HG03457 (cell line): Measurements from ENCODE around the gene ZC3H10.

Experiments
- ATAC-seq: cut with Tn5 transposase; IDR thresholded peaks from one replicate; pipeline ENCODE4 v1.9.1; 2021; ENCODE audit warnings: moderate number of reproducible peaks; ENCODE audit not compliant: unreplicated experiment

Gene ZC3H10

GRCh38 chr12:56164345-56164729 is 46.3 kb downstream of the ZC3H10 start:
- no peak for ATAC-seq

DNA sequence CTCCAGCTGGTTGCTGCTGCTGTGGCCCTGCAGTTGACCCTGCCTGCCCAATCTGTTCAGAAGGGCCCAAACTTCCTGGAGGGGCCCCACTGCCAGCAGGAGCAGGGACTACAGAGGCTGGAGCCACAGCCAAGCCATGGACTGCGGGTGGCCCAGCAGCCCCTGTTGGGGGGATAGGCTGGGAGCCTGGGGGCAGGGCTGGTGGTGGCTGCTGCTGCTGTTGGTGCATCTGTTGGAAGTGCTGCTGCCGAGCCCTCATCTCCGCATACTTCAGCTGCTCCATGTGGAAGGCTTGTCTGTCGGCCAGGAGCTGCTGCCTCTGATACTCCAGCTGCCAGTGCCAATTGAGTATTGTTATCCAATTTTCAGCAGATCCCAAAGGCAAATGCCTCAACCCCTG is 47.3 kb downstream of the ZC3H10 start:
- ATAC-seq = no peak

GRCh38 chr12:56169229-56169759 is 51.2 kb downstream of the ZC3H10 start:
- no peak for ATAC-seq

- ATAC-seq = no peak
Observed at GRCh38 chr12:56172839-56173238, 54.8 kb downstream of the ZC3H10 start.
